OCI-LY1 (cell line): ENCODE results near the gene HJURP.

Experiments
- CTCF ChIP-seq: fragments of 200-600 bp; sonication (generic), shearing (Covaris generic); IDR thresholded peaks from 2 replicates; pipeline ENCODE4 v1.5.1; 2017; ENCODE audit warnings: mild to moderate bottlenecking, antibody characterized with exemption, low read length, moderate library complexity, mixed read lengths
- EZH2 ChIP-seq: fragments of 200-600 bp; sonication (generic), shearing (Covaris generic); IDR thresholded peaks from 2 replicates; pipeline ENCODE4 v1.8.0; 2017; ENCODE audit warnings: borderline replicate concordance, mixed run types, mild to moderate bottlenecking, antibody characterized with exemption, low read length, moderate library complexity, mixed read lengths

GRCh38 chr2:233828546-233829192, 25.7 kb downstream of the HJURP start:
- TF ChIP-seq CTCF (no peak), EZH2 (no peak)
